Glomerular endothelial cell (primary cell): ENCODE data around the gene ATP8A2. TPM values are rescaled to one million over a fixed set of nuclear protein-coding genes. Genes with fewer than 3 reads are reported as not detected.
"Not testable (repeated sequence)": the region's sequence is repeated elsewhere in the genome, so short reads cannot be mapped to it uniquely, and the experiment has no call there.

Experiments used
- DNase-seq: peaks from one replicate; pipeline ENCODE4 v3.0.0-alpha.2; 2011; ENCODE audit warnings: low read depth, low spot score; ENCODE audit errors: extremely low read depth
- total RNA-seq: library from RNA; depleted of rRNA; stranded (reverse); fragments of >200 nt; gene quantifications from 2 replicates; pipeline ENCODE4 v1.2.3, GENCODE V29; 2015

ATP8A2 gene
- total RNA-seq, 1 donor from 2014 or later, result 0.12 TPM

GRCh38 chr13:25784119-25784518, 412.3 kb downstream of the ATP8A2 start:
- no peak for DNase-seq

- DNase-seq, result not testable (repeated sequence)
These were observed 418.4 kb downstream of the ATP8A2 start for GRCh38 chr13:25790137-25790536.

- no peak for DNase-seq
These were observed 423.5 kb downstream of the ATP8A2 start for GRCh38 chr13:25795277-25795676.

GRCh38 chr13:25796474-25796873, 424.7 kb downstream of the ATP8A2 start:
- no peak for DNase-seq

- no peak for DNase-seq
These were observed 427.2 kb downstream of the ATP8A2 start for GRCh38 chr13:25798998-25799397.

GRCh38 chr13:25800523-25800922, 428.7 kb downstream of the ATP8A2 start:
- DNase-seq, result no peak

- no peak for DNase-seq
These were observed 430.8 kb downstream of the ATP8A2 start for GRCh38 chr13:25802579-25802978.

- DNase-seq, result no peak
These were observed 431.9 kb downstream of the ATP8A2 start for GRCh38 chr13:25803641-25804040.

GRCh38 chr13:25806264-25806974, 434.6 kb downstream of the ATP8A2 start:
- no peak for DNase-seq

- DNase-seq, result no peak
These were observed 435.8 kb downstream of the ATP8A2 start for GRCh38 chr13:25807562-25807961.

- no peak for DNase-seq
These were observed 439.7 kb downstream of the ATP8A2 start for GRCh38 chr13:25811506-25811905.

GRCh38 chr13:25816239-25816638, 444.5 kb downstream of the ATP8A2 start:
- no peak for DNase-seq

GRCh38 chr13:25819856-25820530, 448.2 kb downstream of the ATP8A2 start:
- no peak for DNase-seq

- DNase-seq, result no peak
These were observed 450.0 kb downstream of the ATP8A2 start for GRCh38 chr13:25821776-25822175.

GRCh38 chr13:25827221-25827620, 455.4 kb downstream of the ATP8A2 start:
- not testable (repeated sequence) for DNase-seq

- no peak for DNase-seq
These were observed 456.2 kb downstream of the ATP8A2 start for GRCh38 chr13:25827831-25828465.

- no peak for DNase-seq
These were observed 462.0 kb downstream of the ATP8A2 start for GRCh38 chr13:25833761-25834160.

- DNase-seq, result no peak
These were observed 465.0 kb downstream of the ATP8A2 start for GRCh38 chr13:25836574-25837336.

GRCh38 chr13:25839371-25839770, 467.6 kb downstream of the ATP8A2 start:
- no peak for DNase-seq

GRCh38 chr13:25840261-25840660, 468.5 kb downstream of the ATP8A2 start:
- DNase-seq, result no peak

GRCh38 chr13:25840931-25841330, 469.2 kb downstream of the ATP8A2 start:
- no peak for DNase-seq
